Nephron (organoid): ENCODE results near the gene GRAP.
A peak's percentile ranks its signal among the peaks of the same experiment; 100 is the strongest.
"Not testable (repeated sequence)": the region's sequence is repeated elsewhere in the genome, so short reads cannot be mapped to it uniquely, and the experiment has no call there.

Source experiments
- H3K27ac Mint-ChIP-seq, 3 experiments: 2 replicates each; pipeline ENCODE4 v1.8.0; 2020; ENCODE audit warnings: mixed read lengths in 3 of 3, mild to moderate bottlenecking in 2 of 3, moderate library complexity in 1 of 3
- H3K27me3 Mint-ChIP-seq: 2 replicates; pipeline ENCODE4 v1.8.0; 2021; ENCODE audit warnings: low read depth, mild to moderate bottlenecking, moderate library complexity, mixed read lengths
- H3K36me3 Mint-ChIP-seq: 2 replicates; pipeline ENCODE4 v1.8.0; 2020; ENCODE audit warnings: low read depth, mixed read lengths
- H3K4me1 Mint-ChIP-seq: 2 replicates; pipeline ENCODE4 v1.8.0; 2020; ENCODE audit warnings: mixed read lengths
- H3K4me3 Mint-ChIP-seq, 3 experiments: 2 replicates each; pipeline ENCODE4 v1.8.0; 2020; ENCODE audit warnings: mild to moderate bottlenecking in 3 of 3, mixed read lengths in 3 of 3, moderate library complexity in 2 of 3
- H3K9me3 Mint-ChIP-seq: 2 replicates; pipeline ENCODE4 v1.8.0; 2020; ENCODE audit warnings: mixed read lengths

Gene GRAP

GRCh38 chr17:19046782-19047375, at the start of gene GRAP:
GRAP (minus strand) TSS chr17:19046957; CDS start chr17:19046926, 31 bp downstream.
- not testable (repeated sequence) for H3K4me3 Mint-ChIP-seq, H3K27ac Mint-ChIP-seq, H3K9me3 Mint-ChIP-seq, H3K4me1 Mint-ChIP-seq, H3K36me3 Mint-ChIP-seq, H3K27me3 Mint-ChIP-seq

- H3K4me3 Mint-ChIP-seq, H3K36me3 Mint-ChIP-seq, H3K4me1 Mint-ChIP-seq, H3K27ac Mint-ChIP-seq, H3K27me3 Mint-ChIP-seq, H3K9me3 Mint-ChIP-seq: not testable (repeated sequence)
Observed at GRCh38 chr17:19093684-19094438, 47.1 kb upstream of the GRAP start.

GRCh38 chr17:19092737-19093683, 46.3 kb upstream of the GRAP start:
- not testable (repeated sequence) for H3K27me3 Mint-ChIP-seq, H3K4me1 Mint-ChIP-seq, H3K9me3 Mint-ChIP-seq, H3K27ac Mint-ChIP-seq, H3K36me3 Mint-ChIP-seq, H3K4me3 Mint-ChIP-seq

GRCh38 chr17:19090058-19090772, 43.5 kb upstream of the GRAP start:
- H3K36me3 Mint-ChIP-seq, H3K27ac Mint-ChIP-seq, H3K4me3 Mint-ChIP-seq, H3K4me1 Mint-ChIP-seq, H3K27me3 Mint-ChIP-seq, H3K9me3 Mint-ChIP-seq: not testable (repeated sequence)

GRCh38 chr17:19088804-19089685, 42.3 kb upstream of the GRAP start:
- H3K9me3 Mint-ChIP-seq, H3K4me3 Mint-ChIP-seq, H3K27me3 Mint-ChIP-seq, H3K4me1 Mint-ChIP-seq, H3K36me3 Mint-ChIP-seq, H3K27ac Mint-ChIP-seq: not testable (repeated sequence)

- H3K4me3 Mint-ChIP-seq, H3K27ac Mint-ChIP-seq, H3K27me3 Mint-ChIP-seq: not testable (repeated sequence)
Observed at GRCh38 chr17:19077386-19077785, 30.6 kb upstream of the GRAP start.

GRCh38 chr17:19076398-19077192, 29.8 kb upstream of the GRAP start:
- not testable (repeated sequence) for H3K4me1 Mint-ChIP-seq, H3K9me3 Mint-ChIP-seq, H3K4me3 Mint-ChIP-seq, H3K27ac Mint-ChIP-seq, H3K36me3 Mint-ChIP-seq, H3K27me3 Mint-ChIP-seq

More at GRCh38 chr17:19077386-19077785, 30.6 kb upstream of the GRAP start:
- H3K36me3 Mint-ChIP-seq, H3K4me1 Mint-ChIP-seq, H3K9me3 Mint-ChIP-seq: not testable (repeated sequence)

- H3K27ac Mint-ChIP-seq, H3K36me3 Mint-ChIP-seq, H3K27me3 Mint-ChIP-seq, H3K4me3 Mint-ChIP-seq, H3K9me3 Mint-ChIP-seq, H3K4me1 Mint-ChIP-seq: not testable (repeated sequence)
Observed at GRCh38 chr17:19070318-19071168, 23.8 kb upstream of the GRAP start.

- not testable (repeated sequence) for H3K27me3 Mint-ChIP-seq, H3K27ac Mint-ChIP-seq, H3K4me3 Mint-ChIP-seq, H3K36me3 Mint-ChIP-seq, H3K4me1 Mint-ChIP-seq, H3K9me3 Mint-ChIP-seq
Observed at GRCh38 chr17:19064378-19064777, 17.6 kb upstream of the GRAP start.

- H3K27me3 Mint-ChIP-seq, H3K4me1 Mint-ChIP-seq, H3K36me3 Mint-ChIP-seq, H3K9me3 Mint-ChIP-seq: not testable (repeated sequence)
- peak overlapping the region; percentile 74 to 80 (median 75) for H3K4me3 Mint-ChIP-seq
- H3K27ac Mint-ChIP-seq = peak overlapping the region; percentile 91 to 95 (median 94)
Observed at GRCh38 chr17:19063326-19063956, 16.7 kb upstream of the GRAP start.

GRCh38 chr17:19062718-19063325, 16.1 kb upstream of the GRAP start:
- H3K36me3 Mint-ChIP-seq, H3K9me3 Mint-ChIP-seq, H3K4me3 Mint-ChIP-seq, H3K27ac Mint-ChIP-seq, H3K4me1 Mint-ChIP-seq, H3K27me3 Mint-ChIP-seq: not testable (repeated sequence)
